ENCODE measurements around the gene ARHGEF17. TPM values are rescaled to one million over a fixed set of nuclear protein-coding genes. Genes with fewer than 3 reads are reported as not detected.

Gene ARHGEF17
- total RNA-seq, 3 donors from 2014 or later, result 0.13 to 0.27 (median 0.13) TPM

- Mint-ChIP-seq H3K4me3 (no peak overlapping the region), H3K27me3 (ENCODE audit: low read depth) (no peaks in the 10 kb centered on the region), H3K9me3 (no peaks in the 10 kb centered on the region), H3K4me1 (ENCODE audit: low read depth) (no peaks in the 10 kb centered on the region), H3K36me3 (ENCODE audit: insufficient read depth) (no peaks in the 10 kb centered on the region)
- peak; percentile 70 to 78 for ATAC-seq
- DNase-seq, result peak; percentile 46
These were observed 43.0 kb downstream of the ARHGEF17 start for GRCh38 chr11:73350908-73351636.

GRCh38 chr11:73353422-73353821, 45.3 kb downstream of the ARHGEF17 start:
- H3K9me3 Mint-ChIP-seq, result no peaks in the 10 kb centered on the region
- no peak for DNase-seq
- H3K36me3 Mint-ChIP-seq (ENCODE audit: insufficient read depth), result no peaks in the 10 kb centered on the region
- no peaks in the 10 kb centered on the region for H3K4me1 Mint-ChIP-seq (ENCODE audit: low read depth)
- no peak for ATAC-seq
- no peak overlapping the region for H3K4me3 Mint-ChIP-seq
- H3K27me3 Mint-ChIP-seq (ENCODE audit: low read depth), result no peaks in the 10 kb centered on the region

- H3K27me3 Mint-ChIP-seq (ENCODE audit: low read depth), result no peaks in the 10 kb centered on the region
These were observed 47.0 kb downstream of the ARHGEF17 start for GRCh38 chr11:73355109-73355508.

GRCh38 chr11:73356979-73357860, 49.1 kb downstream of the ARHGEF17 start:
- no peaks in the 10 kb centered on the region for H3K27me3 Mint-ChIP-seq (ENCODE audit: low read depth)
- H3K36me3 Mint-ChIP-seq (ENCODE audit: insufficient read depth), result no peaks in the 10 kb centered on the region
- ATAC-seq, result no peak
- no peaks in the 10 kb centered on the region for H3K9me3 Mint-ChIP-seq
- no peaks in the 10 kb centered on the region for H3K4me1 Mint-ChIP-seq (ENCODE audit: low read depth)
- no peak for DNase-seq
- no peak overlapping the region for H3K4me3 Mint-ChIP-seq

More at GRCh38 chr11:73355109-73355508, 47.0 kb downstream of the ARHGEF17 start:
- Mint-ChIP-seq H3K36me3 (ENCODE audit: insufficient read depth) (no peaks in the 10 kb centered on the region), H3K9me3 (no peaks in the 10 kb centered on the region), H3K4me1 (ENCODE audit: low read depth) (no peaks in the 10 kb centered on the region), H3K4me3 (no peak overlapping the region)
- DNase-seq, result no peak
- ATAC-seq, result no peak

- H3K4me3 Mint-ChIP-seq, result no peak overlapping the region
- no peak for ATAC-seq
- no peaks in the 10 kb centered on the region for H3K36me3 Mint-ChIP-seq (ENCODE audit: insufficient read depth)
- DNase-seq, result no peak
- H3K9me3 Mint-ChIP-seq, result no peaks in the 10 kb centered on the region
- H3K27me3 Mint-ChIP-seq (ENCODE audit: low read depth), result no peaks in the 10 kb centered on the region
- no peaks in the 10 kb centered on the region for H3K4me1 Mint-ChIP-seq (ENCODE audit: low read depth)
These were observed 50.0 kb downstream of the ARHGEF17 start for GRCh38 chr11:73358071-73358470.

GRCh38 chr11:73359341-73359740, 51.3 kb downstream of the ARHGEF17 start:
- ATAC-seq (no peak), DNase-seq (no peak)
- H3K4me1 Mint-ChIP-seq (ENCODE audit: low read depth), result no peaks in the 10 kb centered on the region
- H3K27me3 Mint-ChIP-seq (ENCODE audit: low read depth), result no peaks in the 10 kb centered on the region
- no peak overlapping the region for H3K4me3 Mint-ChIP-seq
- no peaks in the 10 kb centered on the region for H3K36me3 Mint-ChIP-seq (ENCODE audit: insufficient read depth)
- no peaks in the 10 kb centered on the region for H3K9me3 Mint-ChIP-seq

- Mint-ChIP-seq H3K4me1 (ENCODE audit: low read depth) (no peaks in the 10 kb centered on the region), H3K36me3 (ENCODE audit: insufficient read depth) (no peaks in the 10 kb centered on the region), H3K9me3 (no peaks in the 10 kb centered on the region), H3K27me3 (ENCODE audit: low read depth) (no peaks in the 10 kb centered on the region), H3K4me3 (no peak overlapping the region)
- ATAC-seq, result peak in 1 of 2 donors; percentile 23
- peak; percentile 27 for DNase-seq
These were observed 52.1 kb downstream of the ARHGEF17 start for GRCh38 chr11:73359930-73360742.

- Mint-ChIP-seq H3K4me3 (no peak overlapping the region), H3K9me3 (no peaks in the 10 kb centered on the region), H3K4me1 (ENCODE audit: low read depth) (peaks cover 6% of the 10 kb centered on the region), H3K27me3 (ENCODE audit: low read depth) (no peaks in the 10 kb centered on the region), H3K36me3 (ENCODE audit: insufficient read depth) (no peaks in the 10 kb centered on the region)
- no peak for DNase-seq
- ATAC-seq, result no peak
These were observed 52.8 kb downstream of the ARHGEF17 start for GRCh38 chr11:73360743-73361369.

- ATAC-seq (no peak), DNase-seq (no peak)
- H3K4me3 Mint-ChIP-seq, result no peak overlapping the region
- H3K27me3 Mint-ChIP-seq (ENCODE audit: low read depth), result no peaks in the 10 kb centered on the region
- no peaks in the 10 kb centered on the region for H3K9me3 Mint-ChIP-seq
- H3K4me1 Mint-ChIP-seq (ENCODE audit: low read depth), result peaks cover 19% of the 10 kb centered on the region
- H3K36me3 Mint-ChIP-seq (ENCODE audit: insufficient read depth), result no peaks in the 10 kb centered on the region
These were observed 54.1 kb downstream of the ARHGEF17 start for GRCh38 chr11:73361953-73362776.

GRCh38 chr11:73363147-73363546, 55.1 kb downstream of the ARHGEF17 start:
- no peak for ATAC-seq

GRCh38 chr11:73365352-73366264, 57.5 kb downstream of the ARHGEF17 start:
- ATAC-seq (no peak), DNase-seq (no peak)
- no peaks in the 10 kb centered on the region for H3K27me3 Mint-ChIP-seq (ENCODE audit: low read depth)
- no peaks in the 10 kb centered on the region for H3K36me3 Mint-ChIP-seq (ENCODE audit: insufficient read depth)
- H3K4me3 Mint-ChIP-seq, result peak overlapping the region; percentile 45
- no peaks in the 10 kb centered on the region for H3K9me3 Mint-ChIP-seq
- peaks cover 32% of the 10 kb centered on the region for H3K4me1 Mint-ChIP-seq (ENCODE audit: low read depth)

More at GRCh38 chr11:73363147-73363546, 55.1 kb downstream of the ARHGEF17 start:
- Mint-ChIP-seq H3K27me3 (ENCODE audit: low read depth) (no peaks in the 10 kb centered on the region), H3K9me3 (no peaks in the 10 kb centered on the region), H3K36me3 (ENCODE audit: insufficient read depth) (no peaks in the 10 kb centered on the region), H3K4me3 (no peak overlapping the region), H3K4me1 (ENCODE audit: low read depth) (peaks cover 28% of the 10 kb centered on the region)
- no peak for DNase-seq

GRCh38 chr11:73366265-73366610, 58.2 kb downstream of the ARHGEF17 start:
- DNase-seq (no peak), ATAC-seq (peak; percentile 55 to 69)
- Mint-ChIP-seq H3K4me3 (peak overlapping the region; percentile 45), H3K9me3 (no peaks in the 10 kb centered on the region), H3K4me1 (ENCODE audit: low read depth) (peaks cover 32% of the 10 kb centered on the region), H3K36me3 (ENCODE audit: insufficient read depth) (no peaks in the 10 kb centered on the region), H3K27me3 (ENCODE audit: low read depth) (no peaks in the 10 kb centered on the region)
